Ectodermal cell (in vitro differentiated cells): Measurements from ENCODE around the gene ERC2.

Experiments used
- H3K27ac ChIP-seq: 2 replicates; pipeline ENCODE4 v1.7.0; 2013; ENCODE audit warnings: mild to moderate bottlenecking, low read depth, low read length; ENCODE audit not compliant: insufficient read depth, poor library complexity, severe bottlenecking
- H3K27me3 ChIP-seq: 2 replicates; pipeline ENCODE4 v1.7.0; 2013; ENCODE audit warnings: mild to moderate bottlenecking, low read length; ENCODE audit not compliant: insufficient read depth, control insufficient read depth, poor library complexity, severe bottlenecking
- H3K36me3 ChIP-seq: one replicate; pipeline ENCODE4 v1.7.0; 2013; ENCODE audit warnings: low read length; ENCODE audit not compliant: control insufficient read depth, insufficient read depth
- H3K4me1 ChIP-seq: one replicate; pipeline ENCODE4 v1.7.0; 2013; ENCODE audit warnings: low read length; ENCODE audit not compliant: control insufficient read depth, insufficient read depth
- H3K4me3 ChIP-seq: 2 replicates; pipeline ENCODE4 v1.7.0; 2013; ENCODE audit warnings: low read depth, low read length, control low read depth; ENCODE audit not compliant: insufficient read depth
- H3K9me3 ChIP-seq: 2 replicates; pipeline ENCODE4 v1.7.0; 2013; ENCODE audit warnings: mild to moderate bottlenecking, low read length, moderate library complexity; ENCODE audit not compliant: control insufficient read depth
- WGBS, 2 experiments: methylation state at CpG; one replicate each; pipeline ENCODE4 v1.1.7; 2013; ENCODE audit warnings: missing lambda C conversion rate in 2 of 2; 5-methylcytosine and 5-hydroxymethylcytosine counted together

ERC2 gene

DNA sequence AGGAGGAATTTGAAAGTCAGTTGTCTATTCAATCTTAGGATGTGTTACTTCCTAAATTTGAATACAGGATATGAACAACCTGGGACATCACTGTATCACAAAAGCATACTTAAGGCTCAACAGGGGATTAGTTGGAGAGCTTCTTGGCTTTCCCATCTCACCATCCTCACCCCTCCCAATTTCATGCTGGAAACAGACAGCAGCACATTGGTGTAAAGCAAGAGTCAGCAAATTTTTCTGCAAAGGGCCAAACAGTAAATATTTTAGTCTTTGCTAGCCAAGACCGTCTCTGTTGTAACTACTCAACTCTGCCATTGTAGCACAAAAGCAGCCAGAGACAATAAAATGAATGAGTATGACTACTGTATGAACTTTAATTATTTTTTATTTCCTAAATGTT, 94.9 kb downstream of the ERC2 start:
- Histone ChIP-seq H3K9me3 (no peaks in the 10 kb centered on the region), H3K27ac (no peak overlapping the region), H3K36me3 (no peaks in the 10 kb centered on the region), H3K4me1 (no peaks in the 10 kb centered on the region), H3K27me3 (no peaks in the 10 kb centered on the region), H3K4me3 (no peak overlapping the region)
- WGBS, 2 experiments: 42 to 67% methylated on average over 1 of the region's 1 CpG

DNA sequence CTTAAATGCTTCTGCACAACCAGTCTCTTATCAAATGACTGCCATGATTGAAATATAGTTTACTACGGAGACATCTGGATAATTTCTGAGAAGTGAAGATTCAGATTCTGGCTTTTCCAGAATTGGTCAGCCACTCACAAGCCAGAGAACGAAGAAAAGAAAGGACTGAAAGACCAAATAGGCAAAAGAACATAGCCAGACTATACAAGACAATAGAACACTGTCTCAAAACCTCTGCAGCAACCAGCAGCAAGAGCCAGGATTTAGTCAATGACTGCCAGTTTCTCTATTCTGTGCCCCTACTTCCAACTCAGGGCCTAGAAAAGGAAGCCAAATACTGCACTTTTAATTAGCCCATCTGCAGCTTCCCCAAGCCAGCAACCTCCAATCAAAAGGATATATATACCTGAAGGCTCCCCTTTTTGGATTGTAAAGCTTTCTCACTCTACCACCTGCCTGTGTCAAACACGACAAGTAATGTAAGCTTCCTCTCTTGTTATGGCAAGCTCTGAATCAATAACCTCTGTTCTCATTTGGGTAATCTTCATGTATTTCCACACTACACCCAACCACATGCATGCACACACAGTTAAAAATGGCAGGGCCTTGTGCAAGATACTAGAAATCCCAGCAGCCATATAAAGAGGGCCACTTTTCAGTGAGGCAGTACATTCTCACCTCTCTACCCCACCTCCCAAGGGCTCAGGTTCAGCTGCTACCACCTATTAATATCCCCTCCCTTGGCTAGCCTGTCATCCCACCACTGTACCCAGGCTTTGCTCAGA, 97.1 kb downstream of the ERC2 start:
- no peak overlapping the region for H3K4me3 ChIP-seq
- no peak overlapping the region for H3K27ac ChIP-seq
- WGBS, 2 experiments: 87 to 96% methylated on average over 3 of the region's 3 CpGs

DNA sequence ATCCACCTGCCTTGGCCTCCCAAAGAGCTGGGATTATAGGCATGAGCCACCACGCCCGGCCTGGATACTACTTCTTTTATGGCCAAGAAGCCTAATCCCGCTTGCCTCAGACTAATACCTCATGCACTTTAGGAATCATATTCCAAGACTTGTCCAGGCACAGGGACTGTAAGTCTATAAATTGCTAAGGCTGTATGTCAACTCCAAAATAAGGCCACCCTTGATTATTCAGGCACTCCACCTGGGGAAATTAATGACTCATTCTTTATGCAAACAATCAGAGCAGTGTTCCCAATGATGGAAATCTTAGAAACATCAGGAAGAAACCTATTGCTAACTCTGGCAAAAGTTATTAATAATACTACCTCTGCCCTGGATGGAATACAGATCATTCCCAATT, 98.4 kb downstream of the ERC2 start:
- WGBS, 2 experiments: 89 to 97% methylated on average over 3 of the region's 3 CpGs
- Histone ChIP-seq H3K4me1 (peaks cover 6% of the 10 kb centered on the region), H3K27ac (no peak overlapping the region), H3K36me3 (no peaks in the 10 kb centered on the region), H3K4me3 (no peak overlapping the region), H3K27me3 (no peaks in the 10 kb centered on the region), H3K9me3 (no peaks in the 10 kb centered on the region)

More for the DNA sequence above, 97.1 kb downstream of the ERC2 start:
- Histone ChIP-seq H3K27me3 (no peaks in the 10 kb centered on the region), H3K4me1 (peaks cover 4% of the 10 kb centered on the region), H3K9me3 (no peaks in the 10 kb centered on the region), H3K36me3 (no peaks in the 10 kb centered on the region)

DNA sequence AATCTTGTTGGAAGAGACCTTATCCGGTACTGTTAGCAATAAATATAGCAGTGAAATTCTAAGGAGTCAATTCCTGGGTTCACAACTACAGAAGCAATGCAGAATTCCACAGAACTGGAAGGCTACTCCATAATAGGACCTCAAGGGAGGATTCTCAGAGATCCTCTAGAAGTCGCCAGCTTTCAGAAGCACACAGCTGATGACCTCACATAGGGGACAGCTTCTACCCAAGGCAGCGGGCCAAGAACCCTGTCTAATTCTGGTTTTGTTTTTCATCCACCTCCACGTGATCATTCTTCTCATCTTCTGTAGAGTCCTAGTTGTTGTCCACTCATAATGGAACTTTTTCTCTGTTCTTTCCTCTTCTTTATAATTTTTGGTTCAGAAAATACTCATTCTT, 99.4 kb downstream of the ERC2 start:
- Histone ChIP-seq H3K4me3 (no peak overlapping the region), H3K9me3 (no peaks in the 10 kb centered on the region), H3K4me1 (peaks cover 6% of the 10 kb centered on the region), H3K27me3 (no peaks in the 10 kb centered on the region), H3K36me3 (no peaks in the 10 kb centered on the region), H3K27ac (no peak overlapping the region)
- 92 to 96% methylated on average over 4 of the region's 4 CpGs for WGBS, 2 experiments

DNA sequence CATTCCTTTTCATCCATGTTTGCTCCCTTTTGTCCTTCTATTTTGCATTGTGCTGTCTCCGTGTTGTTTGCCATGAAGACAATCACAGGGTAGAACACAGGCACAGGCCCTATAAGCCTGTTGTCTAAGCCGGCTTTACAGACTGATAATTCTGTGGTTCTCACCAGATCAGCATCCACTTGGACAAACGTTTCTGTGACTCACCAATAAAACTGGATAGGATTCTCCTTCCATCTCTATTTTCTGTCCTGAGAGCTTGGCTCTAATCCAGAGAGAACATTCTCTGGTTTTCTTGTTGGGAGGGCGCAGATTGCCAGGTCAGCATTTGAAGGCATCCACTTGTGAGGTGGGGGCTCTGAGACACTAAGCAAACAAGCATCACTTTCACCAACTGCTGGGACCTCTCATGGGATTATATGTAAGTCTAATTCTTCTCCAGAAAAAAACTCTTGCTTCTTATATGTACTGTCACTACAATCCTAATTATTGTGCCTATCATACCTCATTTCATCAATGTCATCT, 101.6 kb downstream of the ERC2 start:
- Histone ChIP-seq H3K4me3 (no peak overlapping the region), H3K27ac (no peak overlapping the region), H3K27me3 (no peaks in the 10 kb centered on the region), H3K4me1 (peaks cover 6% of the 10 kb centered on the region), H3K36me3 (no peaks in the 10 kb centered on the region), H3K9me3 (no peaks in the 10 kb centered on the region)
- 79 to 81% methylated on average over 4 of the region's 4 CpGs for WGBS, 2 experiments

DNA sequence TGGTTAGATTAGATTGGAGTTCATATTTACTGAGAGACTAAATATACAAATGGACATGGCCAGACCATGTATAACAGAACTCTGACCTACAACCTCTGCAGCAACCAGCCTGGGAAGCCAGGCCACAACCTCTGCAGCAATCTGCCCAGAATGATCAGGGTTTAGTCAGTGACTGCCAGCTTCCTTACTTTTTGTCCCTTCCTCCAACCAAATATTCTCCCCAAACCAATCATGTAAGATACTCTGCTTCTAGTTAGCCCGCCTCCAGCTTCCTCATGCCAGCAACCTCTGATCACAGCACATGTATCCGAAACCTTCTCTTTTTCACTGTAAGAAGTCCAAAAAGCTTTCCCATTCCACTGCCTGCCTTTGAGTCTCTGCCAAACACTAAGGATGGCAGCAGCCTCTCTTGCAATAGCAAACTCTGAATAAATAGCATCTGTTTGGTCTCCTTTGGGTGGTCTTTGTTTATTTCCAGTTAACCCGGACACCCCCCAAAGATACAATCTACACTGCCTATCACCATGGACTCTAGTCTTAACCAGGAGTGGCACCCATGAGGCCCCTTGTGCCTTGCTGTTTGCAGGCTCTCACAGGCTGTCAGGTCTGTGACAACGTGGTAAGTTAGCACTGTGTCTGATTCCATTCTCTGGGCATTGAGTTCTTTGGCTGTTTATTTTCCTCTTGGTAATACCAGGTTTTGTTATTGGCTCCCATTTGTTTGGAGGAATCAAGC, 102.2 kb downstream of the ERC2 start:
- Histone ChIP-seq H3K36me3 (no peaks in the 10 kb centered on the region), H3K4me3 (no peak overlapping the region), H3K4me1 (peaks cover 6% of the 10 kb centered on the region), H3K27me3 (no peaks in the 10 kb centered on the region), H3K9me3 (no peaks in the 10 kb centered on the region), H3K27ac (no peak overlapping the region)
- 71 to 84% methylated on average over 4 of the region's 4 CpGs for WGBS, 2 experiments

DNA sequence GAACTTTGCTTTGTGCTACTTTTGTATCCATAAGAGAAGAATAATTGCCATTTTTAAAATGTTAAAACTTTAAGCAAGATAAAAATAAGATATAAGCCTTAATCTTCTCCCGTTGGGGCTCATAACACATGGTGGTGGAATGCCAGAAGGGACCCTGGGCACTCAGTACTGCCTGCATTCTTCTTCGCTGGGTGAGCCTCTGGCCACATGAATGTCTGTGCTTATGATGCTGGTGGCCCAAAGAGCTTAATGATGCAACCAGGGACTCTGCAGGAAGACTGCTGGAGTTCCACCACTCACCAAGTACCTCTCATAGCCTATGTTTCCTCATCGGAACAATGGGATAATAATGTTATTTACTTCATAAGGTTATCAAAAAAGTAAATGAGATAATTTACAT, 103.6 kb downstream of the ERC2 start:
- H3K4me3 ChIP-seq: no peak overlapping the region

DNA sequence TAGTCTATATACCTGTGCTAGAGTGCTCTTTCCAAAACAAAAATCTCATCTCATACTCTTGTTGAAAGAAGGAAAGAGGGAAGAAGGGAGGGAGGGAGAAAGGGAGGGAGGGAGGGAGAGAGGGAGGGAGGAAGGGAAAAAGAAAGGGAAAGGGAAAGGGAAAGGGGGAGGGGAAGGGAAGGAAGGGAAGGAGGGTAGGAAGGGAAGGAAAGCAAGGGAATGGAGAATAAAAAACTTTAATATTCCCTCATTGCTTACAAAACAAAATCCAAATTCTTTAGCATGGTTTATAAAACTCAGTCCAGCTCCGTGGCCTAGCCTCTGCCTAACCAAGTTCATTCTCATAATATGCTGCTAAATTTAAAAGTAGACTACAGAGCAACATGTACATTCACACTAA, 104.5 kb downstream of the ERC2 start:
- no peak overlapping the region for H3K4me3 ChIP-seq
- H3K9me3 ChIP-seq: no peaks in the 10 kb centered on the region

More for the DNA sequence above, 103.6 kb downstream of the ERC2 start:
- no peaks in the 10 kb centered on the region for H3K27me3 ChIP-seq
- no peaks in the 10 kb centered on the region for H3K9me3 ChIP-seq
- no peak overlapping the region for H3K27ac ChIP-seq
- H3K4me1 ChIP-seq: peaks cover 6% of the 10 kb centered on the region
- H3K36me3 ChIP-seq: no peaks in the 10 kb centered on the region
- WGBS, 2 experiments: 90 to 95% methylated on average over 2 of the region's 3 CpGs

DNA sequence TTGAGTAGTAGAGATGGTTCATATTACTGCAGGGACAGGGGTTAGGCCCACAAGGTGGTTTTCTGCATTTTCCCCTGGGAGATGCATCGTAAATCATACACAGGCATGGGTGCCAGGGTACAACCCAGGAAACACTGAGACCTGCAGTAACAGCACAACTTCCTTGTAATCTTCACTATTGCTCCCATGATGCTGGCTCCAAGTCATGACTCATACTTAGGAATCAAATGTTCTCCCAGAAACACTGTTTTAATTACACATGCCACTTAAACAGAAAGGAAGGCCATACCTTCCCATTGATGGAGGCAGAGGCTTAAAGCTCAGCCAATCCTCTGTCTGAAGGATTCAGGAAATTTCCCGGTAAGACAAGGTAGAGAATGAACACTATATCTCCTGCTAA, 106.5 kb downstream of the ERC2 start:
- 96 to 99% methylated on average over 2 of the region's 2 CpGs for WGBS, 2 experiments
- Histone ChIP-seq H3K4me1 (peaks cover 6% of the 10 kb centered on the region), H3K27ac (no peak overlapping the region), H3K9me3 (no peaks in the 10 kb centered on the region), H3K27me3 (no peaks in the 10 kb centered on the region), H3K36me3 (no peaks in the 10 kb centered on the region), H3K4me3 (no peak overlapping the region)

More for the DNA sequence above, 104.5 kb downstream of the ERC2 start:
- Histone ChIP-seq H3K27ac (no peak overlapping the region), H3K36me3 (no peaks in the 10 kb centered on the region), H3K4me1 (peaks cover 6% of the 10 kb centered on the region), H3K27me3 (no peaks in the 10 kb centered on the region)
- WGBS, 2 experiments: 91 to 92% methylated on average over 1 of the region's 1 CpG

DNA sequence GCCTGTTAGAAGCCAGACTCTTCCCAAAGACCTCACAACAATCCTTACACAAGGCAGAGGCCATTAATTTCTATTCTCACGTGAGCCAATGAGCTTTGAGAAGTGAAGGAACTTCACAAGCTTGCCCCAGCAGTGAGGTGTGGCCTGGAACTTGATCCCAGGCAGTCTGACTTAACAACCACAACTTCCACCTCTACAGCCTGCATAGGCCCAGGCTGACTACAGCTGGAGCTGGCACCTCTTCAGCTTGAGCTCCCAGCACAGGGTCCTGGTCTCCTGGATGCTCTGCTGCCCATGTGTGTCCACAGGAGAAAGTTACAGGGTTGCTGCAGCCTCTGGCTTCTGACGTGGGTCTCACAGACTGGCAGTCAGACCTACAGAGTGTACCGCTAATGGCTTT, 111.0 kb downstream of the ERC2 start:
- no peaks in the 10 kb centered on the region for H3K9me3 ChIP-seq
- no peaks in the 10 kb centered on the region for H3K27me3 ChIP-seq
- no peaks in the 10 kb centered on the region for H3K36me3 ChIP-seq
- H3K4me1 ChIP-seq: no peaks in the 10 kb centered on the region
- H3K4me3 ChIP-seq: no peak overlapping the region
- H3K27ac ChIP-seq: no peak overlapping the region
- 83 to 87% methylated on average over 3 of the region's 3 CpGs for WGBS, 2 experiments
